ENCODE results near the gene ESF1. TPM values are rescaled to one million over a fixed set of nuclear protein-coding genes. Genes with fewer than 3 reads are reported as not detected.
A peak's percentile ranks its signal among the peaks of the same experiment; 100 is the strongest.

The ESF1 gene
- total RNA-seq, 1 donor from 2014 or later: 18.9 TPM

DNA sequence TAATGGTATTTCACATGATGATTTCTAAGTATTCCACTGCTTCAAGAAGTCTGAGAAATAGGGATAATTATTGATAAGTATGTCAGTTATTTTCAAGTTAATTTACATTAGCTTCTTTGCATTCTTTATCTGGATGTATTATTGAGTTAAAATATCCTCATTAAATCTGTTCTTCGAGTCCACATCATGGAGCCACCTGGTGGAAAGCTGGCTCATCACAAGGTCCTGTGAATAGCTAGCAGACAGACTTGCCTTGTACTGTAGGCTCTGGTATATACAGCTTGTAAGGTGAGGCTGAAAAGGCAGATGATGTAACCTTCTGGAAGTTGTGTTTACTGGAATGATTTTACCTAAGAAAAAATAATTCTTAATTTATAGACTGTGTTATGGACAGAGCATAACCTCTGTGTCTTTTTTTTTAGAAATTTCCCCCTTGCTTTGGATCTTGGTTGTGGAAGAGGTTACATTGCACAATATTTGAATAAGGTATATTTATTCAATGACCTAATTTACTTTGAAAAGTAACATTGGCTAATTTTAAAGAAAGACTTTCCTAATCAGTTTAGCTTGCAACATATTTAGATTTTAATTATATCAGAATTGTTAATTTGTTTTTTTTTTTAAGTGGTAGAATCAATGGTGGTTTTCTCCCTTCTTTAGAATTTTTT lies 3.6 kb upstream of the ESF1 start:
- TF ChIP-seq, protein P1, sequence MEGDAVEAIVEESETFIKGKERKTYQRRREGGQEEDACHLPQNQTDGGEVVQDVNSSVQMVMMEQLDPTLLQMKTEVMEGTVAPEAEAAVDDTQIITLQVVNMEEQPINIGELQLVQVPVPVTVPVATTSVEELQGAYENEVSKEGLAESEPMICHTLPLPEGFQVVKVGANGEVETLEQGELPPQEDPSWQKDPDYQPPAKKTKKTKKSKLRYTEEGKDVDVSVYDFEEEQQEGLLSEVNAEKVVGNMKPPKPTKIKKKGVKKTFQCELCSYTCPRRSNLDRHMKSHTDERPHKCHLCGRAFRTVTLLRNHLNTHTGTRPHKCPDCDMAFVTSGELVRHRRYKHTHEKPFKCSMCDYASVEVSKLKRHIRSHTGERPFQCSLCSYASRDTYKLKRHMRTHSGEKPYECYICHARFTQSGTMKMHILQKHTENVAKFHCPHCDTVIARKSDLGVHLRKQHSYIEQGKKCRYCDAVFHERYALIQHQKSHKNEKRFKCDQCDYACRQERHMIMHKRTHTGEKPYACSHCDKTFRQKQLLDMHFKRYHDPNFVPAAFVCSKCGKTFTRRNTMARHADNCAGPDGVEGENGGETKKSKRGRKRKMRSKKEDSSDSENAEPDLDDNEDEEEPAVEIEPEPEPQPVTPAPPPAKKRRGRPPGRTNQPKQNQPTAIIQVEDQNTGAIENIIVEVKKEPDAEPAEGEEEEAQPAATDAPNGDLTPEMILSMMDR (conservative IDR thresholded peaks at IDR 0.05): peak; percentile 71
- Mint-ChIP-seq H3K27me3 (ENCODE audit: low read depth) (no peaks in the 10 kb centered on the region), H3K4me1 (peaks cover 56% of the 10 kb centered on the region), H3K36me3 (ENCODE audit: low read depth) (peaks cover 5% of the 10 kb centered on the region), H3K4me3 (peak overlapping the region; percentile 76), H3K9me3 (no peaks in the 10 kb centered on the region), H3K27ac (ENCODE audit: unreplicated experiment) (no peak overlapping the region)
- peak; percentile 20 for DNase-seq (ENCODE audit: low read depth, low spot score)

DNA sequence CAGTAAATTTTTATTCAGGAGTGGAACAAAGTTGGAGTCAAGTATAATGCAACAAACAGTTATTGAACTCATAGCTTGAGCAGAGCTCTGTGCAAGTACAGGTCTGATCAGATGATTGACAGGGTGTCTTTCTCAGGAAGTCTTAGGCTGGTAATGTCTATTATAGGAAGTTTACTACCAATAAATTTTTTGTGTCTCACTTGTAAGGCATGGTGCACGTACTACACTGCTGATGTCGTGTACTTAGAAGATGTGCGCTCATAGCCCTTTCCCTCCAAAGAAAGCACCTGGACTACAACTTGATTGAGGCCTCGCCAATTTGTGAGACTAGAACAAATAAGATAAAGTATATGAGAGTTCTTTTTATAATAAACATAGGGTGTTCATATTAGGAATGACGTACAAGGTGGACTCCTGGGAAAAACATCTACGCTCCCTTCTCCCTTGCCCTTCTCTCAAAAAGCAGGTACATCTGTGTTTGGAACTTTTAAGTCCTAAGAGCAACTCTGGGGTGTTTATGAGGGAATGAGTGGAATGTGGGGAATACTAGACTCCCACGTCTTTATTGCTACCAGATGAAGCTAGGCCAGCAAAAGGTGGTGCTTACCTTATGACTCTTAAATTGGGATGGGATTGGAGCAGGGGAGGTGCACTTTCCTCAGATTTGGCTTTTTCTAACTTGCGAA lies 1.6 kb upstream of the ESF1 start:
- TF ChIP-seq, protein P1 (conservative IDR thresholded peaks at IDR 0.05): no peak
- no peak overlapping the region for H3K27ac Mint-ChIP-seq (ENCODE audit: unreplicated experiment)
- H3K4me1 Mint-ChIP-seq: peaks cover 61% of the 10 kb centered on the region
- DNase-seq (ENCODE audit: low read depth, low spot score): no peak
- peaks cover 13% of the 10 kb centered on the region for H3K36me3 Mint-ChIP-seq (ENCODE audit: low read depth)
- H3K27me3 Mint-ChIP-seq (ENCODE audit: low read depth): no peaks in the 10 kb centered on the region
- no peaks in the 10 kb centered on the region for H3K9me3 Mint-ChIP-seq
- H3K4me3 Mint-ChIP-seq: peak overlapping the region; percentile 95

DNA sequence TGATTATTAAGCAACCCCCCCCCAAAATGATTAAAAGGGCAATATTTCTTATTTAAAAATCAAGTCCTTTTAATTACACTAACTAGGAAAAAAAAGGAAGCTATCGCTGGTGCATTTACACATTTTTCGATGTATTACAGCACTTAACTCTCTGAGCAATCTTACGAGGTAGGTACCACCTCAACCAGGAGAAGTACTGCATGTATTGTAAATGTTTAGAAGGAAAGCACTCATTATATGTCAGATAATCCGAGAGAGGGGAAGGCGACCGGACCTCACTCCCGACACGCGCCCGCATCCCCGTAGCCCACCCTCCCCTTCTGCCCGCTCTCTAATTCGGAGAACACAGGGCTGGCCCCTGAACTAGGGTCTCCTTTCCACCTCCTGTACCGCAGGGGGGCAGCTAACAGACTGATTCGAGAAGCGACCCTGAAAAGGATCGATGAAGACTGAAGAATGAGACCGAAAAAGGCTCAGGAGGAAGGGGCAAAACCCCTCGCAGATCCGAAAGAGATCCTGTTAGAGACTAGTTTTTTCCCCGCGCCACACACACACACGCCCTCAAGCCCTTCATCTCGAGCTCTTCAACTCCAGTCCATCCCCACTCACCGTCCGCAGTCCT lies 337 bp downstream of the ESF1 start:
- no peak for DNase-seq (ENCODE audit: low read depth, low spot score)
- Mint-ChIP-seq H3K4me1 (peaks cover 52% of the 10 kb centered on the region), H3K36me3 (ENCODE audit: low read depth) (peaks cover 10% of the 10 kb centered on the region), H3K27ac (ENCODE audit: unreplicated experiment) (peak overlapping the region; percentile 98), H3K4me3 (peak overlapping the region; percentile 95), H3K9me3 (no peaks in the 10 kb centered on the region), H3K27me3 (ENCODE audit: low read depth) (no peaks in the 10 kb centered on the region)
- TF ChIP-seq, protein P1 (conservative IDR thresholded peaks at IDR 0.05): no peak

DNA sequence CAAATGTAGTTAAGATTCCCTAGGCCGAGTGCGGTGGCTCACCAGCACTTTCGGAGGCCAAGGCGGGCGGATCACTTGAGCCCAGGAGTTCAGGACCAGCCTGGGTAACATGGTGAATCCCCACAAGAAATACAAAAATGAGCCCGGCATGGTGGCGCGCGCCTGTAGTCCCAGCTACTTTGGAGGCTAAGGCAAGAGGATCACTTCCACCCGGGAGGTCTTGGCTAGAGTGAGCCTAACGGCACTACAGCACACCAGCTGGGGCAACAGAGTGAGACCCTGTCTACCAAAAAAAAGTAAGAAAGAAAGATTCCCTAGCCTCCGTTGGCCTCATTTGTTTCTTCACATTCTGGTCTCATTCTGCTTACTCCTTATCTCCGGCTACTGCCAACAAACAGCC lies 1.2 kb downstream of the ESF1 start:
- H3K4me1 Mint-ChIP-seq: peaks cover 52% of the 10 kb centered on the region
- peaks cover 10% of the 10 kb centered on the region for H3K36me3 Mint-ChIP-seq (ENCODE audit: low read depth)
- H3K4me3 Mint-ChIP-seq: peak overlapping the region; percentile 95
- H3K27me3 Mint-ChIP-seq (ENCODE audit: low read depth): no peaks in the 10 kb centered on the region
- H3K9me3 Mint-ChIP-seq: no peaks in the 10 kb centered on the region
- H3K27ac Mint-ChIP-seq (ENCODE audit: unreplicated experiment): no peak overlapping the region
- TF ChIP-seq, protein P1 (conservative IDR thresholded peaks at IDR 0.05): no peak
- DNase-seq (ENCODE audit: low read depth, low spot score): no peak

DNA sequence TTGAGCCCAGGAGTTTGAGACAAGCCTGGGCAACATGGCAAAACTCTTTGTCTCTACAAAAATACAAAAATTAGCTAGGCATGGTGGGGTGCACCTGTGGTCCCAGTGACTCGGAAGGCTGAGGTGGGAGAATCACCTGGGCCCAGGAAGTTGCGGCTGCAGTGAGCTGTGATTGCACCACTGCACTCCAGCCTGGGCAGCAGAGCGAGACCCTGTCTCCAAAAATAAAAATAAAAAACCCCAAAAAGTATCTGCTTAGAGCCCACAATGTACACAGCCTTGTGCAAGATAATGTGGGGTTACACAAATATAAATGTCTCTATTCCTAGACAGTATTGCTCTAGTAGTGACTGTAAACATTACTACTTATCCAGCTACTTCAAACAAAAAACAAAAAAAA lies 5.9 kb downstream of the ESF1 start:
- Mint-ChIP-seq H3K9me3 (no peaks in the 10 kb centered on the region), H3K4me1 (peaks cover 15% of the 10 kb centered on the region), H3K36me3 (ENCODE audit: low read depth) (peaks cover 22% of the 10 kb centered on the region), H3K4me3 (no peak overlapping the region), H3K27ac (ENCODE audit: unreplicated experiment) (no peak overlapping the region), H3K27me3 (ENCODE audit: low read depth) (no peaks in the 10 kb centered on the region)
- DNase-seq (ENCODE audit: low read depth, low spot score): no peak
- TF ChIP-seq, protein P1 (conservative IDR thresholded peaks at IDR 0.05): no peak

Data from neural crest cell (in vitro differentiated cells).